Measurements from ENCODE around the gene PARS2.

Gene PARS2

DNA sequence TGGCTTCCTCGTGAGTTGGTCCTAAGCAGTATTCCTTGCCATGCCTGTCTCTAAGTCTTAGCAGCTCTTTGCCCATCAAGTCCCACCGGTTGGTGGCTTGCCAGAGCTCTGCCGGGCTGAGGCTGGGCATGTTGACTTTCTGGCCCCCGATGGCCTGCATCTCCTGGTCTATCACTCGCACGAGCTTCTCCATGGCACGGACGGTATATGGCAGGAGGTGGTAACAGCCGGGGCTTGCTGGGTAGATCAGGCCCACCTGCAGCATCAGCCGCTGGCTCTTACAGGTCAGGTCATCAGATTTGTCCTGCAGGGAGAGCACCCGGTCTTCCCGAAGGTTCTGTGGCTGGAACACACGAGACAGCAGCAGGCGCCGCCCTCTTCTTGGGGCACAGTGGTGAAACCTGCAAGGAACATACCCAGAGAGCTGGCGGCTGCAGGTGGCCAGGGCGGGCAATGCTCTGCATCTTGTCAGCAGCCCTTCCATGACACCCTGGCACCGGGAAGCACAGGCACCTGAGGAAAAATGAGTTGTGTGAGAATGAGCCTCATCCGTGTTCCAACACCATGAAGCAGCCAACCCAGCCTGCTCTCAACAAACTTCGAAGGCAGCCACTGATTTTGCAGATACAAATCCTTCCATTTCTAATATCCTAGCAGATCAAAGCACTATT lies 5.5 kb downstream of the PARS2 start:
- TF ChIP-seq, protein P1, sequence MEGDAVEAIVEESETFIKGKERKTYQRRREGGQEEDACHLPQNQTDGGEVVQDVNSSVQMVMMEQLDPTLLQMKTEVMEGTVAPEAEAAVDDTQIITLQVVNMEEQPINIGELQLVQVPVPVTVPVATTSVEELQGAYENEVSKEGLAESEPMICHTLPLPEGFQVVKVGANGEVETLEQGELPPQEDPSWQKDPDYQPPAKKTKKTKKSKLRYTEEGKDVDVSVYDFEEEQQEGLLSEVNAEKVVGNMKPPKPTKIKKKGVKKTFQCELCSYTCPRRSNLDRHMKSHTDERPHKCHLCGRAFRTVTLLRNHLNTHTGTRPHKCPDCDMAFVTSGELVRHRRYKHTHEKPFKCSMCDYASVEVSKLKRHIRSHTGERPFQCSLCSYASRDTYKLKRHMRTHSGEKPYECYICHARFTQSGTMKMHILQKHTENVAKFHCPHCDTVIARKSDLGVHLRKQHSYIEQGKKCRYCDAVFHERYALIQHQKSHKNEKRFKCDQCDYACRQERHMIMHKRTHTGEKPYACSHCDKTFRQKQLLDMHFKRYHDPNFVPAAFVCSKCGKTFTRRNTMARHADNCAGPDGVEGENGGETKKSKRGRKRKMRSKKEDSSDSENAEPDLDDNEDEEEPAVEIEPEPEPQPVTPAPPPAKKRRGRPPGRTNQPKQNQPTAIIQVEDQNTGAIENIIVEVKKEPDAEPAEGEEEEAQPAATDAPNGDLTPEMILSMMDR (IDR thresholded peaks at IDR 0.05), result no peak
- Histone ChIP-seq H3K9me3 (no peaks in the 10 kb centered on the region), H3K36me3 (peaks cover 6 to 49% (median 22%) of the 10 kb centered on the region in 3 donors), H3K4me1 (peaks cover 0 to 10% (median 8%) of the 10 kb centered on the region in 4 donors), H3K27ac (no peak overlapping the region), H3K27me3 (no peaks in the 10 kb centered on the region), H3K4me3 (no peak overlapping the region)
- intact Hi-C loops (cut with DNase I; ENCODE audit: low total_unique reads), result no loop called here
- DNase-seq, result no peak

DNA sequence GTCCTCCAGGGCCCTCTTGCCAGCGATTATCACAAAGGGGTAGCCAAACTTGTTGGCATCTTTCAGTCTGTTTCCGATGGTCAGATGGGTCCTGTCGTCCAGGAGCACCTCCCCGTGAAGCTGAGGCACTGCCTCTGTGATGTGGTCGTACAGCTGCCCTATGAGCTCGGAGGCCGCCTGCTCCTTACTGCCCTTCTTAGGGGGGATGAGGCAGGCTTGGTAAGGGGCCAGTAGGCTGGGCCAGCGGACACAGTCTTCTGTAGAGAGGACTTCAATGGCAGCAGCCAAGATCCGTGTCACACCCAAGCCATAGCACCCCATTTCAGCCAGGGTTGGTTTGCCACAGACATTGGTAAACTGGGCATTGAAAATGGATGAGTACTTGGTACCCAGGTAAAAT lies 6.5 kb downstream of the PARS2 start:
- Histone ChIP-seq H3K27me3 (no peaks in the 10 kb centered on the region), H3K4me3 (no peak overlapping the region), H3K27ac (no peak overlapping the region), H3K36me3 (peaks cover 6 to 49% (median 22%) of the 10 kb centered on the region in 3 donors), H3K4me1 (peaks cover 0 to under 1% (median 0%) of the 10 kb centered on the region in 4 donors), H3K9me3 (no peaks in the 10 kb centered on the region)
- intact Hi-C loops (cut with DNase I; ENCODE audit: low total_unique reads), result no loop called here
- TF ChIP-seq, protein P1 (IDR thresholded peaks at IDR 0.05), result no peak
- DNase-seq, result no peak

DNA sequence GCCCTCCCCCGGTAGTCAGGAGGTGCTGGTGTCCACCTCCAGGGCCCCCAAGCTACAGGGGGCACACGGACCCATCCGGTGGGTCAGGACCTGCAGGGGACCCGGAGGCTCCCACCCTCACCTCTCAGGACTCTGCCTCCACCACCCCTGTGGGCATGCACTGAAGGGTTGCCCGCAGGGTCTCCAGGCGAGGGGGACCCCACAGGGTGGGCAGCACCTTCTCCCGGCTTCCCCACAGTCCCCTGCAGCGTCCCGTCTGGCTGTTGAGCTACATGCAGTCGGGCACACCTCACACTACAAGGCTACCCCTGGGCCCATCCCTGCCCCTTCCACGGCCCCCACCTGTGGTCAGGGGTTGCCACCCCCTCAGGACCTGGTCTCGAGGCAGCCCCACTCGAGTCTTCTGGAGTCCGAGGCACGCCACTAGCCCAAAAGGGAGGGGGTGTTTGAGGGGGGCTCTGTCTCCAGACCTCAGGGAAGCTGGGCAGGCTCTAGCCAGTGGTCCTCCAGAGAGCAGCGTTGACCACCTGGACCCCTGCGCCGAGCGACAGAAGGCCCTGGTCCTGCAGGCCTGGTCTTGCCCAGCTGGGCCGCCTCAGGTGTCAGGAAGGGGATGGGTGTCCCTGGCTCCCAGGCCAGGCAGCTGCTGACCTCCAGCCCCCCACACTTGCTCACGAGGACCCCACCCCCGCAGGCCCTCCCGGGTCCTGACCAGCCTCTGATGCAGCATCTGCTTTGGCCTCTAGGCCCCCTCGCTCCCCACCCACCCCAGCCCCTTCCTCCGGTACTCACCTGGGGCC lies 9.6 kb downstream of the PARS2 start:
- H3K4me3 ChIP-seq, result no peak overlapping the region
- no peak overlapping the region for H3K27ac ChIP-seq
- peaks cover 6 to 49% (median 22%) of the 10 kb centered on the region in 3 donors for H3K36me3 ChIP-seq
- H3K9me3 ChIP-seq, result no peaks in the 10 kb centered on the region
- TF ChIP-seq, protein P1 (IDR thresholded peaks at IDR 0.05), result no peak
- H3K27me3 ChIP-seq, result no peaks in the 10 kb centered on the region
- intact Hi-C loops (cut with DNase I; ENCODE audit: low total_unique reads), result no loop called here
- H3K4me1 ChIP-seq, result no peaks in the 10 kb centered on the region
- DNase-seq, result no peak

DNA sequence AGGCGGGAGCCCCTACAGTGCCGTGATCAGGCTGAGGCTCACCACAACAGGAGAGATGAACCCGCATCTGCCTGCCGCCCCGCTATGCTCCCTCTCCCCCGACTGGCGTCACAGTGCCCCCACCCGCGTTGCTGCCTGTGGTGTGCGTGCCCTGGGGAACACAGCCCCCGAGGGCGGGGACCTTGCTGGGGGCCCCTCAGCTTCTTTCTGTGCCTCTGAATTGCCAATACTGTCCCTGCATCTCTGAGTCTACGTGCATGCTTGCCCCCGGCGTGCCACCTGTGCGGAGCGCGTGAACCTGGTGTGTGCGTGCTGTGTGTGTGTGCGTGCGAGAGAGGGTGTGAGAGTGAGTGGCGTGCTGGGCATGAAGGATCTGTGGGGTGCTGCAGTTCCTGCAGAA lies 10.3 kb downstream of the PARS2 start:
- intact Hi-C loops (cut with DNase I; ENCODE audit: low total_unique reads), result no loop called here
- Histone ChIP-seq H3K36me3 (peaks cover 6 to 48% (median 22%) of the 10 kb centered on the region in 3 donors), H3K4me1 (no peaks in the 10 kb centered on the region), H3K27me3 (no peaks in the 10 kb centered on the region), H3K9me3 (no peaks in the 10 kb centered on the region), H3K4me3 (no peak overlapping the region), H3K27ac (no peak overlapping the region)
- DNase-seq, result no peak
- TF ChIP-seq, protein P1 (IDR thresholded peaks at IDR 0.05), result no peak

DNA sequence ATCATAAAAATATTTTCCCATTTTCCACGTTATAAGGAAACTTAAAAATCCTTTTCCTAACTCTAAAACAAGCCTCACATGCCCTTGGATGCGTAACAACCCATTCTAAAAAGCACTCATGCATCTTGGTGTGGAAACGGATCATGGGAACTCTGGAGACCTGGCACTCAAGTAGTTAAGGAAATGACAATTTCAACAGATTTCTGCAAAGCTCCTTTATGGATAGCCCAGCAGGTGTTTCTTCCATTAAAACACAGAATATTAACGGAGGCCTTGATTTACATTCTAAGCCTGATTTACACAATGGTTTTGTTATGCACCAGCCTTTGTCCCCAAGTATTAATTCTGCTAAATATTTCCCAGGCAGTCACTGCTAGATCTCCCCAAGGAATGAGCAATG lies 12.9 kb downstream of the PARS2 start:
- Histone ChIP-seq H3K9me3 (no peaks in the 10 kb centered on the region), H3K27me3 (no peaks in the 10 kb centered on the region), H3K4me1 (no peaks in the 10 kb centered on the region), H3K4me3 (no peak overlapping the region), H3K36me3 (peaks cover 0 to 22% (median 0%) of the 10 kb centered on the region in 3 donors), H3K27ac (no peak overlapping the region)
- TF ChIP-seq, protein P1 (IDR thresholded peaks at IDR 0.05), result no peak
- no peak for DNase-seq
- intact Hi-C loops (cut with DNase I; ENCODE audit: low total_unique reads), result no loop called here
